H1 (cell line): ENCODE results near the gene MLYCD. TPM values are rescaled to one million over a fixed set of nuclear protein-coding genes. Genes with fewer than 3 reads are reported as not detected.

Experiments used
- CREB1 ChIP-seq: IDR thresholded peaks from 2 replicates; pipeline ENCODE4 v1.6.1; 2012; ENCODE audit warnings: inconsistent platforms
- EP300 ChIP-seq, 2 experiments: IDR thresholded peaks; 1 replicate in 1 of 2; 2 replicates in 1 of 2; pipeline ENCODE4 v1.6.1; 2011 to 2012; ENCODE audit warnings: low read depth in 2 of 2, low read length in 2 of 2, mild to moderate bottlenecking in 2 of 2, borderline replicate concordance in 1 of 2, inconsistent platforms in 1 of 2, moderate library complexity in 1 of 2
- SP1 ChIP-seq: IDR thresholded peaks from 2 replicates; pipeline ENCODE4 v1.6.1; 2011; ENCODE audit warnings: low read depth, low read length
- polyA plus RNA-seq, 7 experiments: library from polyadenylated mRNA; depleted of rRNA in 3 of 7; stranded (reverse) in 5 of 7; unstranded in 2 of 7; fragments of >200 nt in 5 of 7; fragments of 200-250 nt in 2 of 7; gene quantifications; 1 replicate in 5 of 7; 2 replicates in 1 of 7; 4 replicates in 1 of 7; pipeline versions ENCODE4 v1.2.1 to v1.2.3, GENCODE V29; 2011 to 2013; ENCODE audit warnings: missing spikeins in 2 of 7, mixed read lengths in 2 of 7
- total RNA-seq: library from RNA; stranded (reverse); fragmentation: NEBNext Ultra II Directional; extraction: Animal tissue kit (Norgen Biotek cat#: 25700); gene quantifications from 2 replicates; pipeline ENCODE4 v1.2.1, GENCODE V29; 2021
- TF ChIP-seq, protein P1 (sequence below): IDR thresholded peaks from 2 replicates; pipeline ENCODE4 v1.6.1; 2011; ENCODE audit warnings: low read length, improper control_type of control experiment

Gene MLYCD
- total and polyA plus RNA-seq, 2 of the 8 experiments (the other 6 are each of a cell fraction or from before 2014, with no cell fraction given): 3.7 to 7.0 TPM

DNA sequence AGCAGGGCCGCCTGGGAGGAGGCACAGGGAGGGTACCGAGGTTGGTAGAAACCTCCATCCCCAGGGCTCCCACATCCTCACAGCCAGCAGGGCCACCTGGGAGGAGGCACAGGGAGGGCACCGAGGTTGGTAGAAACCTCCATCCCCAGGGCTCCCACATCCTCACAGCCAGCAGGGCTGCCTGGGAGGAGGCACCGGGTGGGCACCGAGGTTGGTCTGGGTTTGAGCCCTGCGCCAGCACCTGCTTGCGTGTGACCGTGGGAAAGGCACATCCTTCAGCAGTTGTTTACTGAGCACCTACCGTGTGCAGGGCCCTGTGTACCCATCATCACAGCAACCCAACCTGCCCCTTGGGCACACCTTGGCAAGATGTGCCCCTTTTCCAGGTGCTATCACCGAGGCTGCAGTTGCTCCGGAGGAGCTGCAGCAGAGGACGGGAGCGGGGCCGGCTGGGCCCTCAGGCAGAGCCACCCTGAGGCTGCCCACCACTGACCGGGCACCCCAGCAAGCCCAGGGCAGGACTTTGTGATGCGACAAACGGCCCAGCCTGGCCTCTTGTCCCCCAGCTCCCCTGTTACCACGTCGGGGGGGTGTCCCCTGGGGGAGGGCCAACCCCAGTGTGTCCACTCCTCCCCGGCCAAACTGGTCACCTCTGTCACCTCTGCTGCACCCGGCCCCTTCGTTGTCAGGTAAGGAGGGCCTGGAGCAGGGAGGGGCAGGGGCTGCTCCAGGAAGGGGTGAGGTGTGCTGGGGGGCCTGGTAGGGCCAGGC is 32.0 kb downstream of the MLYCD start (continued):
- TF ChIP-seq SP1: no peak
- no peak for TF ChIP-seq CREB1
- TF ChIP-seq, protein P1, sequence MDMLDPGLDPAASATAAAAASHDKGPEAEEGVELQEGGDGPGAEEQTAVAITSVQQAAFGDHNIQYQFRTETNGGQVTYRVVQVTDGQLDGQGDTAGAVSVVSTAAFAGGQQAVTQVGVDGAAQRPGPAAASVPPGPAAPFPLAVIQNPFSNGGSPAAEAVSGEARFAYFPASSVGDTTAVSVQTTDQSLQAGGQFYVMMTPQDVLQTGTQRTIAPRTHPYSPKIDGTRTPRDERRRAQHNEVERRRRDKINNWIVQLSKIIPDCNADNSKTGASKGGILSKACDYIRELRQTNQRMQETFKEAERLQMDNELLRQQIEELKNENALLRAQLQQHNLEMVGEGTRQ: no peak
- TF ChIP-seq EP300 (IDR thresholded peaks at IDR 0.05; ENCODE audit: borderline replicate concordance in 1 of 2, low read depth in 2 of 2, low read length in 2 of 2): no peak
